HG03354 (cell line): Measurements from ENCODE around the gene RTEL1.
"Not testable (repeated sequence)": the region's sequence is repeated elsewhere in the genome, so short reads cannot be mapped to it uniquely, and the experiment has no call there.

Experiments
- ATAC-seq: cut with Tn5 transposase; IDR thresholded peaks from one replicate; pipeline ENCODE4 v1.9.1; 2021; ENCODE audit warnings: mild to moderate bottlenecking; ENCODE audit not compliant: unreplicated experiment, poor library complexity, severe bottlenecking

RTEL1 gene

GRCh38 chr20:63664143-63664851 lies 6.2 kb downstream of the RTEL1 start:
- ATAC-seq = no peak

DNA sequence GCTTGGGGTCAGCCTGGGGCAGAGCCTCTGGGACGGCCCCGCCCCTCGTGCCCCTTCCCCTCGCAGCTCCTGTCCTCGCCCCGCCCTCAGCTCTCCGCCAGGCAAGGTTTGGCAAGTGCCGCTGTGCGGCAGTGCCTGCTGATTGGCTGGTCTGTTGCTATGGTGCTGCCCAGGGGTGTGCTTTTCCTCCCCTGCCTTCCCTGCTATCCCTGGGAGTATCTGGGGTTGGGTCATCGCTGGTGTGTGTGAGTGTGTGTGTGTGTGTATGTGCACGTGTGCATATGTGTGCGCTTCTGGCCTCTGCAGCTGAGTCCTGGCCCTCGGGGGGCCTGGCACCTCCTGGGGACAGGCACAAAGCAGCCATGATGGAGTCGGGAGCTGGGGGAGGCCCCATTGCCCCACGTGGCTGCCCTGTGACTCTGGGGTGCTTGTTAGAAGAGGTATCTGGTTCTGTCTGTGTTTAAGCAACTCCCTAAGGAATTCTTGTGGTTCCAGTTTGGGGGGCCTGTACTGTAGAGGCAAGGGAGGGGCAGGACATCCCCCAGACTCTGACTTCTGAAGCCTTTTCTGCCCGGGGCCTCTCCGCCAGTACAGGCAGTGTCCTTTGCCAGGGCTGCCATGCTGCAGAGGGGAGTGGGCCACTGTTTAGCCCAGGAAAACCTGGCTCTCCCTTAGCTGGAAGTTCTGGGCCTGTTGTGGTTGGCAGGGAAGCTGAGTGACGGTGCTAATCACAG lies 6.9 kb downstream of the RTEL1 start:
- no peak for ATAC-seq

- ATAC-seq = no peak
These were observed 7.6 kb downstream of the RTEL1 start for GRCh38 chr20:63665708-63666107.

DNA sequence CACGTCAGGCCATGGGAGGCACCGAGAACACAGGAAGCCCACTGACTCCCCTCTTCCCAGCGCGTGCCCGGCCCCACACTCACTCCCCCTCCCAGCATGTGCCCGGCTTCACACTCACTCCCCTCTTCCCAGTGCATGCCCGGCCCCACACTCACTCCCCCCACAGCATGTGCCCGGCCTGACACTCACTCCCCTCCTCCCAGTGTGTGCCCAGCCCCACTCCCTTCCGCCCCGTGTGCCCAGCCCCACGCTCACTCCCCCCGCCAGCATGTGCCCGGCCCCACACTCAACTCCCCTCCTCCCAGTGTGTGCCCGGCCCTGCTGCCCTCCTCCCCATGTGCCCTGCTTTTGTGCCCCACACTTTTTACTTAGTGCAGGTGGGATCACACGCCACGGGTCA lies 9.7 kb downstream of the RTEL1 start:
- no peak for ATAC-seq

- no peak for ATAC-seq
These were observed 10.2 kb downstream of the RTEL1 start for GRCh38 chr20:63668351-63668750.

DNA sequence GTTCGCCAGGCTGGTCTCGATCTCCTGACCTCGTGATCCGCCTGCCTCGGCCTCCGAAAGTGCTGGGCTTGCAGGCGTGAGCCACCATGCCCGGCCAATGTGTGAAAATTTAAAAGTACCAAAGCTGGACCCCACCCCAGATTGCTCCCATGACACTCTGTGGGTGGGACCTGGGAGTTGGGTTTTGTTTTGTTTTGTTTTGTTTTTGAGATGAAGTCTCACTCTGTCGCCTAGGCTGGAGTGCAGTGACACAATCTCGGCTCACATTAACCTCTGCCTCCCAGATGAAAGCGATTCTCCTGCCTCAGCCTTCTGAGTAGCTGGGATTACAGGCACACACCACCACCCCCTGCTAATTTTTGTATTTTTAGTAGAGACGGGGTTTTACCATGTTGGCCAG lies 13.6 kb downstream of the RTEL1 start:
- not testable (repeated sequence) for ATAC-seq

DNA sequence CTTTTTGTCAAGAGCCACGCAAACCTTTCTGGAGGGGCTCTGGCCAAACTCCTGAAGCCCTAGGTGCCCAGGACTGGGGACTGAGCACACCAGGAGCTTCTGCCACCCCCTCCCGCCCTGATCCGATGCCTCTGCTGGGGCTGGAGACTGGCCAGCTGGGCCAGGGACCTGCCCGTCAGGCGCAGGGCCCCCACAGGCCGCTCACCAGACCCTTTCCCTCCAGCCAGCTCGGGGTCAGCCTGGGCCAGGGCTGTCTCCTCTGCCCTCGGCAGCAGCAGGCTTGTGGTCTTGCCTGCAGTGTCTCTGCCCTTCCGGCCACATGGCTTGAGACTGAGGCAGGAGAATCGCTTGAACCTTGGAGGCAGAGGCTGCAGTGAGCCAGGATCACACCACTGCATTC lies 14.6 kb downstream of the RTEL1 start:
- ATAC-seq = no peak

DNA sequence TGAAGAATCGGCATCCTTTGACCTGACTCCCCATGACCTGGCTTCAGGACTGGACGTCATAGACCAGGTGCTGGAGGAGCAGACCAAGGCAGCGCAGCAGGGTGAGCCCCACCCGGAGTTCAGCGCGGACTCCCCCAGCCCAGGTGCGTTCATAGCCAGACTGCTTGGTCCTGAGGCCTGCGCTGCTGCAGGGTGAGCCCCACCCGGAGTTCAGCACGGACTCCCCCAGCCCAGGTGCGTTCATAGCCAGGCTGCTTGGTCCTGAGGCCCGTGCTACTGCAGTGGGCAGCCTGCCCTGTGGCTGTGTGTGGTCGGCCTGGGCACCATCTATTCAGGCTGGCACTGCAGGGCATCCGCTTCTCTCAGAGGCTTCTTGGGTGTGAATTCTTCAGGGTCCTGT lies 15.8 kb downstream of the RTEL1 start:
- ATAC-seq = no peak

DNA sequence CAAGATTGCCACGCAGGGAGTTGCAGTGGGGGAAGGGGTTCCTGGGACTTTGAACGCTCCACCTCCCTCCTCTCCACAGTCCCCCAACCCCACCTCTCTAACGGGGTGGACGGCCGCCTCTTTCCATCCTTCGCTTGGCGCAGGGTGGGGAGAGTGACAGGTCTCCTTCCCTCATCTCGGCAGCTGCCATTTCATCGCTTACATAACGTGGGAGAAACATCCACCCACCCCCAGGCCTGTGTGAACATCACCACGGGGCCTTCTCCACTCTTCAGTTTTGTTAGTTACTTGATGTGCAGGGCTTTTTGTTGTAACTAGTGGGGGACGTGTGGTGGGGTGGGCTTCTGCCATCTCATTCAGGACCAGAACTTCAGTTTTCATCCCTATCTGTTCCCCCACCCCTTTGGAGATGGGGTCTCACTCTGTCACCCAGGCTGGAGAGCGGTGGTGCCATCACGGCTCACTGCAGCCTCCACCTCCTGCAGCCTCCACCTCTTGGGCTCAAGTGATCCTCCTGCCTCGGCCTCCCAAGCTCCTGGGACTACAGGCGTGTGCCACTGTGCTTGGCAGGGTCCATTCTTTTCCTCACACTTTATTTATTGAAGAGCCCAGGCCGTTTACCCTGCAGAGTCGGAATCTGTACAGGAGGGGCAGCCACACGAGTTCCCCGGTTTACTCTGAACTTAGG lies 17.7 kb downstream of the RTEL1 start:
- ATAC-seq = no peak

DNA sequence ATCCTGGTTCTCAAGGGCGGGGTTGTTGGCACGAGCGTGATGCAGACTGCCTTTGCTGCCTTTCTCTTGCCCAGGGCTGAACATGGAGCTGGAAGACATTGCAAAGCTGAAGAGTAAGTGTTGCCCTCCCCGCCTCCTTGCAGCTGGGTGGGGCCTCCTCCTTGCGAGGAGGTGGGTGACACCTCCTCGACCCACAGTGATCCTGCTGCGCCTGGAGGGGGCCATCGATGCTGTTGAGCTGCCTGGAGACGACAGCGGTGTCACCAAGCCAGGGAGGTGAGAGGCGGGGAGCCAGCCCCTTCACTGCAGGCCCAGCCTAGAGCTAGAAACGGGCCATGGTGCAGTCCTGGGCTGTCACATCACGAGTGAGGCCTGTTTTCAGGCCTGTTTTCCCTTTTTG lies 20.0 kb downstream of the RTEL1 start:
- ATAC-seq = no peak

DNA sequence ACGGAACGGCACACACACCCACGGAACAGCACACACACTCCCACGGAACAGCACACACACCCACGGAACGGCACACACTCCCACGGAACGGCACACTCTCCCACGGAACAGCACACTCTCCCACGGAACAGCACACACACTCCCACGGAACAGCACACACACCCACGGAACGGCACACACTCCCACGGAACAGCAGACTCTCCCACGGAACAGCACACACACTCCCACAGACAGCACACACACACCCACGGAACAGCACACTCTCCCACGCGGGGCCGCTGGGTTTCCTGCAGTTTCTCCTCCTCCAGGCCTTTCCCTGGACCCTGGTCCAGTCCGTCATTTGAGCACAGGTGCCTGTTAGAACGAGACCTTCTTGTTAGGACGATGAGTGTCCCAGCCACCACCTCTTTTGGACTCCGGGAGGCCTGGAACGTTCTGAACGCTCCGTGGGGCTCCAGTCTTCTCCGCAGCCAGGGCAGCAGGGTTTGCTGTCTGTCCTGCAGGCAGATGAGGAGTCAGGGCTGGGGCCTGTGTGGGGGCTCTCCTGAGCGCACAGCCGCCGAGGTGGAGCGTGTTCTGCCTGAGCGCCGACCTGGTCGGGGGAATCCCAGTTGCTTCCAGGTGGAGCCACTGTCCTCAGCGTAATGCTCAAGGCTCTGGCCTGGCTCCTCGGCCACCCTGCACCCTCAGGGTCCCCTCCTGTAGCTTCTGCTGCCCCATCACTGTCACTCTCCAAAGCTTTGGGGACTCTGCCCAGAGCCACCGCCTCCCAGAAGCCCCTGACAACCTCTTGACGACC lies 20.8 kb downstream of the RTEL1 start:
- ATAC-seq = no peak

- no peak for ATAC-seq
These were observed 21.7 kb downstream of the RTEL1 start for GRCh38 chr20:63679799-63680305.

DNA sequence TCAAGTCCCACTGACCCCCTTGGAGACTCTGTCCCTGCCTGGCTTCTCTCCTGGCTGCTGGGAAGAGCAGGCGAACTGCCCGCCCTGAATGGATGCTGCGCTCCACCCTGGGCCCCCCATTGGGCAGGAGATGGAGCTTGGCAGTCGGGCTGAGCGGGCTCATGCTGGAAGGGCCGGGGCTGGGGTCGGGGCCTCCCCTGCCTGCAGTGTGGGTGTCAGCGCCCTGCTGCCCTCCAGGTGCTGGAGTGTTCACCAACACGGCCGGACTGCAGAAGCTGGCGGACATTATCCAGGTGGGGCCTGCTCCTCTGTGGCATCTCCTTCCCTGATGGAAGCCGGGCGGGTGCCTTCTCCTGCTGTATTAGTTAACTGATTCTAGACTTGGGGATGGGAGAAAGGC lies 22.3 kb downstream of the RTEL1 start:
- ATAC-seq = no peak

GRCh38 chr20:63680857-63681608 lies 22.9 kb downstream of the RTEL1 start:
- ATAC-seq = no peak

DNA sequence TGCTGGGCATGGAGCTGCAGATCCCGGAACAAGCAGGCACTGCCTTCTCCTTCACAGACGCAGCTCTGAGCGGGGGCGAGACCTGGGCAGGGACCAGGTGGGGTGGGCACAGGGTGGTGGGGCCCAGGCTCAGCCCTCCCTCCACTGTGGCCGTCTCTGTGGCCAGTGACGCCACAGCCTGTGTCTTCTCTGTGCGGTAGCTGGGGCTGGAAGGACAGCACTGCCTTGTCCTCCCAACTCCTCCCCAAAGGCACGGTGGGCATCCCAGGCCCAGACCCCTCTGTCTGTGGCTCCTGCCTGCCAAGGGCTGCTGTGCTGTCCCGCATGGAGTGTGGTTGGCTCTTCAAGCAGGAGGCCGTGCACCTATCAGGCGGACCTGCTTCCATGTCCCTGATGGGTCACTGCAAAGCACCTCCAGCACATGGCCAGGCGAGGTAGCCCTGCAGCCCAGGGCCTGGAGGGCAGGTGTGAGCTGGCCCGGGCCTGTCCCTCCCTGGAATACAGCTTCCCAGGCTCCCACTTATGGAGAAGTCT lies 23.6 kb downstream of the RTEL1 start:
- ATAC-seq = no peak

DNA sequence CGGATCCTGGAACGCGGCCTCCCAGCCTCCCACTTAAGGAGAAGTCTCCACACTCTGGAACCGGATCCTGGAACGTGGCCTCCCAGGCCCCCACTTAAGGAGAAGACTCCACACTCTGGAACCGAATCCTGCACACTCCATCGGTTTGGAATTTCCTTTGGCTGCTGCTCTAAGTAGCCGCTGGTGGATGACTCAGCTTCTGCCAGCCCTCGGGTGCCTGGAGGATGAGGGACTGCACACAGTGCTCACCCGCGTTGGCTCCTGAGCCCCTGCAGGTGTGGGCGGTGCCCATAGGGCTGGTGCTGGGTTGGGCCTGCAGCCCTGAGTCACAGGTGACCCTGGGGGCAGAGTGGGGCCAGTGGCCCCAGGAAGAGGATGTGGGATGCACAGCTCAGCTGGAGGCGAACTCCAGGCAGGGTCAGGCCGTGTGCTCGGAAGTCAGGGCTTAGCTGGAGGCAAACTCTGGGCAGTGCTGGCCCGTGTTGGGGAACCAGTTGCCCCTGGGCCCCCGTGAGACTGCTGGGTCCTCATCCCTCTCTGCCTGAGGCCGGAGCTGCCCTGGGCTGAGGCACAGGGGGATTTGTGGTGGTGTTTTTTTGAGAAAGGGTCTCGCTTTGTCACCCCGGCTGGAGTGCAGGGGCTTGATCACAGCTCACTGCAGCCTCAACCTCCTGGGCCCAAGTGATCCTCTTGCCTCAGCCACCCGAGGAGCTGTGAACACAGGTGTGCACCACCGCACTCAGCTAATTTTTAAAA lies 24.4 kb downstream of the RTEL1 start:
- no peak for ATAC-seq

DNA sequence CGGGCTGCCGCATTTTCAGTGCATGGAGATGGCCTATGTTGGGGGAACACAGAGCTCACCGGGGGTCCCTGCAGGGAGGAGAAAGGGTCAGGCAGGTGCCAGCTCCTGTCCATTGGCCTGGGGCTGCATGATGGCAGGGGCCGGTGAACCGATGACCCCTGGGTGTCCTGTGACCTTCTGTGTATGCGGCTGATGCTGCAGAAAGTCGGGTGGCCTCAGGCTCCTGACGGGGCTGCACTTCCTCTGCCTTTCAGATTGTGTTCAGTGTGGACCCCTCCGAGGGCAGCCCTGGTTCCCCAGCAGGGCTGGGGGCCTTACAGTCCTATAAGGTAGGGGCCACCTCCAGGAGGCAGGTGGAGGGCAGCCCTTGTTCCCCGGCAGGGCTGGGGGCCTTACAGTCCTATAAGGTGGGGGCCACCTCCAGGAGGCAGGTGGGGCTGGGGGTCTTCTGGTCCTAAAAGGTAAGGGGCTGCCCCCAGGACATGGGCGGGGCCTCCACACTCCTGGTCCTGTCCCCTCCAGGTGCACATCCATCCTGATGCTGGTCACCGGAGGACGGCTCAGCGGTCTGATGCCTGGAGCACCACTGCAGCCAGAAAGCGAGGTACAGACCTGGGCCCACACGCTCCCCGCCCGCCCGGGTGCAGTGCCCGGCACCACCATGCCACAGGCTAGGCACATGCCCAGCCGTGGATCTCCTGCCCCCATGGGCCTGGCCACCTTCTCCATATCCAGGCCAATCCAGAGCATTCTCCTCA lies 27.3 kb downstream of the RTEL1 start:
- no peak for ATAC-seq

DNA sequence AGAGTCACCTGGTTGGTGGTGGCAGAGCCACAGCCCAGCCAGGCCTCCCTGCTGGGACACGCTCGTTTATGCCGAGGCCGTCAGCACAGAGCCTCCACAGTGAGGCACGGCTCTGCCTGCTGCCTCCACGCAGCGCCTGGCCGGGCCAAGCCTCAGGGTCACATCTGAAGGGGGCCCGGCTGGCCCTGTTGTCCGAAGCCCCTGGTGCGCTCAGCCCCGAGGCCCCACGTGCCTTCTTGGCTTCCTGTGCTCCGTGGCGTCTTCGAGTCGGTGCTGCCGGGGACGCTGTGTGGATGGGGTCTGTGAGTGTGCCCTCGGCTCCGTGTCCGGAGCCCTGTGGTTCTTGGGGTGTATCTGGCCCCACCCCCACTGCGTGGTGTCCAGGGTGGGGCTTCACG lies 28.0 kb downstream of the RTEL1 start:
- ATAC-seq = no peak
